ENCODE measurements around the gene CNDP1.

The CNDP1 gene

GRCh38 chr18:74626049-74626874, 92.0 kb downstream of the CNDP1 start:
- DNase-seq (ENCODE audit: low spot score) = no peak

- no peak for DNase-seq (ENCODE audit: low spot score)
These were observed 96.5 kb downstream of the CNDP1 start for GRCh38 chr18:74630804-74631203.

- no peak for DNase-seq (ENCODE audit: low spot score)
These were observed 96.9 kb downstream of the CNDP1 start for GRCh38 chr18:74631212-74631611.

DNA sequence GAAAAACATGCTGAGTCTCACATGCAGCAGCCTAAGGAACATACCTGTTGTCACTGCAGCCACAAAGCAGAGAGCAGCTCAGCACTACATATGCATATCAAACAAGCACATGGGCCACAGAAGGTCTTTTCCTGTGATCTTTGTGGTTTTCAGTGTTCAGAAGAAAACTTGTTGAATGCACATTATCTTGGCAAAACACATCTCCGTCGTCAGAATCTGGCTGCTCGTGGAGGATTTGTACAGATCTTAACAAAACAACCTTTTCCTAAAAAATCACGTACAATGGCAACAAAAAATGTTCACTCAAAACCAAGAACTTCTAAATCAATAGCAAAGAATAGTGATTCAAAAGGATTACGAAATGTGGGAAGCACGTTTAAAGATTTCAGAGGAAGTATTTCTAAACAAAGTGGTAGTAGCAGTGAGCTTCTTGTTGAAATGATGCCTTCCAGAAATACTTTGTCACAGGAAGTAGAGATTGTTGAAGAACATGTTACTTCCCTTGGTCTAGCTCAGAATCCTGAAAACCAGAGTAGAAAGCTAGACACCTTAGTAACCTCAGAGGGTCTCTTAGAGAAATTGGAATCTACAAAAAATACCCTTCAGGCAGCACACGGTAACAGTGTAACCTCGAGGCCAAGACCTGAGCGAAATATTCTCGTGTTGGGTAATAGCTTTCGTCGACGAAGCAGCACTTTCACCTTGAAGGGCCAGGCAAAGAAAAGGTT, 97.5 kb downstream of the CNDP1 start:
- DNase-seq (ENCODE audit: low spot score) = no peak

GRCh38 chr18:74632351-74632679, 98.0 kb downstream of the CNDP1 start:
- DNase-seq (ENCODE audit: low spot score) = no peak

GRCh38 chr18:74632856-74633255, 98.6 kb downstream of the CNDP1 start:
- DNase-seq (ENCODE audit: low spot score) = no peak

GRCh38 chr18:74633652-74634352, 99.5 kb downstream of the CNDP1 start:
- DNase-seq (ENCODE audit: low spot score) = no peak

DNA sequence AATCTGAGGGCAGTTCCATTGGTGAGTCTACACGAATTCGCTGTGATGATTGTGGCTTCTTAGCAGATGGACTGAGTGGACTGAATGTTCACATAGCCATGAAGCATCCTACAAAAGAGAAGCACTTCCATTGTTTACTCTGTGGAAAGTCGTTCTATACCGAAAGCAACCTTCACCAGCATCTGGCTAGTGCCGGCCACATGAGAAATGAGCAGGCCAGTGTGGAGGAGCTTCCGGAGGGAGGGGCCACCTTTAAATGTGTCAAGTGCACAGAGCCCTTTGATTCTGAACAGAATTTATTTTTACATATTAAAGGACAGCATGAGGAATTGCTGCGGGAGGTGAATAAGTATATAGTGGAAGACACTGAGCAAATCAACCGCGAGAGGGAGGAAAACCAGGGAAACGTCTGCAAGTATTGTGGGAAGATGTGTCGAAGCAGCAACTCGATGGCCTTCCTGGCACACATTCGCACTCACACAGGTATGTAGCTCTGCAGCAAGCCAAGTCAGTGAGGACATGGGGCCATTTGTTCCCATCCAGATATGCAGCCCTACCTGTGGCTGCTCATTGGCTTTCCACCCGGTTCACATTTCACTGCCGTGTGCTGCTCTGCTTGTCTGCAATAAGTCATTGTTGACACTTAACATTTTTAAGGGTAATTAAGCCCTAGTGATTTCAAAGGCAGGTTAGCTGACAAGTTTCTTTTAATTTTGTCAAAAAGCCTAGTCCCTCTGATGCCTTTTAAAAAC, 101.1 kb downstream of the CNDP1 start:
- DNase-seq (ENCODE audit: low spot score) = peak; percentile 34
